Stomach smooth muscle (tissue), 2 donors: ENCODE measurements around the gene PIP4K2A.

ENCODE experiments used
- H3K27ac ChIP-seq: one replicate; pipeline ENCODE4 v1.7.0; 2013; ENCODE audit warnings: mild to moderate bottlenecking, low read length, inconsistent platforms
- H3K27me3 ChIP-seq, 2 donors: one replicate each; pipeline ENCODE4 v1.7.0; 2013; ENCODE audit warnings: low read length in 2 of 2; ENCODE audit not compliant: insufficient read depth in 2 of 2, control insufficient read depth in 1 of 2
- H3K36me3 ChIP-seq, 2 donors: one replicate each; pipeline ENCODE4 v1.7.0; 2013; ENCODE audit warnings: low read length in 2 of 2; ENCODE audit not compliant: control insufficient read depth in 2 of 2, insufficient read depth in 2 of 2
- H3K4me1 ChIP-seq: one replicate; pipeline ENCODE4 v1.7.0; 2013; ENCODE audit warnings: low read length; ENCODE audit not compliant: control insufficient read depth, insufficient read depth
- H3K4me3 ChIP-seq, 2 donors: one replicate each; pipeline ENCODE4 v1.7.0; 2013; ENCODE audit warnings: low read length in 2 of 2
- H3K9ac ChIP-seq, 2 donors: one replicate each; pipeline ENCODE4 v1.7.0; 2013; ENCODE audit warnings: low read length in 2 of 2, mild to moderate bottlenecking in 1 of 2
- H3K9me3 ChIP-seq, 2 donors: one replicate each; pipeline ENCODE4 v1.7.0; 2013; ENCODE audit warnings: low read length in 2 of 2; ENCODE audit not compliant: control insufficient read depth in 2 of 2
- donor health status: healthy.
- donor health status: Pancreatic carcinoma.

The PIP4K2A gene

GRCh38 chr10:22666287-22667092 is 47.9 kb downstream of the PIP4K2A start:
- no peak overlapping the region for H3K27ac ChIP-seq
- no peak overlapping the region for H3K4me3 ChIP-seq
- H3K4me1 ChIP-seq = no peaks in the 10 kb centered on the region
- H3K9ac ChIP-seq = no peak overlapping the region
- no peaks in the 10 kb centered on the region for H3K36me3 ChIP-seq
- no peaks in the 10 kb centered on the region for H3K9me3 ChIP-seq
- no peaks in the 10 kb centered on the region for H3K27me3 ChIP-seq

GRCh38 chr10:22665329-22665728 is 49.0 kb downstream of the PIP4K2A start:
- no peaks in the 10 kb centered on the region for H3K27me3 ChIP-seq
- H3K4me1 ChIP-seq = no peaks in the 10 kb centered on the region
- no peak overlapping the region for H3K27ac ChIP-seq

GRCh38 chr10:22662733-22663330 is 51.5 kb downstream of the PIP4K2A start:
- Histone ChIP-seq H3K9ac (no peak overlapping the region), H3K27me3 (no peaks in the 10 kb centered on the region), H3K27ac (no peak overlapping the region), H3K4me1 (no peaks in the 10 kb centered on the region), H3K36me3 (no peaks in the 10 kb centered on the region), H3K9me3 (no peaks in the 10 kb centered on the region), H3K4me3 (no peak overlapping the region)

More at GRCh38 chr10:22665329-22665728, 49.0 kb downstream of the PIP4K2A start:
- H3K9me3 ChIP-seq = no peaks in the 10 kb centered on the region
- no peak overlapping the region for H3K9ac ChIP-seq
- no peaks in the 10 kb centered on the region for H3K36me3 ChIP-seq
- no peak overlapping the region for H3K4me3 ChIP-seq

- no peaks in the 10 kb centered on the region for H3K27me3 ChIP-seq
- H3K9ac ChIP-seq = no peak overlapping the region
- no peak overlapping the region for H3K27ac ChIP-seq
- H3K9me3 ChIP-seq = no peaks in the 10 kb centered on the region
- H3K4me3 ChIP-seq = no peak overlapping the region
- H3K4me1 ChIP-seq = no peaks in the 10 kb centered on the region
- H3K36me3 ChIP-seq = no peaks in the 10 kb centered on the region
Measured at GRCh38 chr10:22659866-22660265, 54.5 kb downstream of the PIP4K2A start.

GRCh38 chr10:22658745-22659410 is 55.5 kb downstream of the PIP4K2A start:
- no peak overlapping the region for H3K9ac ChIP-seq
- H3K4me1 ChIP-seq = peaks cover 2% of the 10 kb centered on the region
- H3K27ac ChIP-seq = no peak overlapping the region
- no peaks in the 10 kb centered on the region for H3K27me3 ChIP-seq
- no peaks in the 10 kb centered on the region for H3K36me3 ChIP-seq
- no peak overlapping the region for H3K4me3 ChIP-seq
- H3K9me3 ChIP-seq = no peaks in the 10 kb centered on the region

- Histone ChIP-seq H3K9me3 (no peaks in the 10 kb centered on the region), H3K36me3 (no peaks in the 10 kb centered on the region), H3K9ac (no peak overlapping the region), H3K27me3 (no peaks in the 10 kb centered on the region), H3K27ac (no peak overlapping the region), H3K4me3 (no peak overlapping the region), H3K4me1 (peaks cover 2% of the 10 kb centered on the region)
Measured at GRCh38 chr10:22657566-22658225, 56.7 kb downstream of the PIP4K2A start.

GRCh38 chr10:22657024-22657423 is 57.4 kb downstream of the PIP4K2A start:
- Histone ChIP-seq H3K9ac (no peak overlapping the region), H3K9me3 (no peaks in the 10 kb centered on the region), H3K36me3 (no peaks in the 10 kb centered on the region), H3K4me1 (peaks cover 2% of the 10 kb centered on the region), H3K4me3 (no peak overlapping the region), H3K27me3 (no peaks in the 10 kb centered on the region), H3K27ac (no peak overlapping the region)

GRCh38 chr10:22656036-22656435 is 58.3 kb downstream of the PIP4K2A start:
- H3K36me3 ChIP-seq = no peaks in the 10 kb centered on the region
- H3K9ac ChIP-seq = no peak overlapping the region
- H3K4me3 ChIP-seq = no peak overlapping the region
- H3K27me3 ChIP-seq = no peaks in the 10 kb centered on the region
- H3K4me1 ChIP-seq = peaks cover 2% of the 10 kb centered on the region
- no peak overlapping the region for H3K27ac ChIP-seq
- no peaks in the 10 kb centered on the region for H3K9me3 ChIP-seq

GRCh38 chr10:22655312-22655981 is 58.9 kb downstream of the PIP4K2A start:
- Histone ChIP-seq H3K27ac (no peak overlapping the region), H3K4me3 (no peak overlapping the region), H3K9ac (no peak overlapping the region), H3K36me3 (no peaks in the 10 kb centered on the region), H3K9me3 (no peaks in the 10 kb centered on the region), H3K4me1 (peaks cover 2% of the 10 kb centered on the region), H3K27me3 (no peaks in the 10 kb centered on the region)

- H3K4me1 ChIP-seq = peaks cover 2% of the 10 kb centered on the region
Measured at GRCh38 chr10:22652988-22653481, 61.3 kb downstream of the PIP4K2A start.

More at GRCh38 chr10:22652988-22653481, 61.3 kb downstream of the PIP4K2A start:
- H3K27me3 ChIP-seq = no peaks in the 10 kb centered on the region
- H3K27ac ChIP-seq = no peak overlapping the region
- no peaks in the 10 kb centered on the region for H3K36me3 ChIP-seq
- no peak overlapping the region for H3K4me3 ChIP-seq
- no peak overlapping the region for H3K9ac ChIP-seq
- H3K9me3 ChIP-seq = no peaks in the 10 kb centered on the region
